ENCODE results near the gene ITGB8. TPM values are rescaled to one million over a fixed set of nuclear protein-coding genes. Genes with fewer than 3 reads are reported as not detected.

ITGB8 gene
- total RNA-seq (2022) (157 and 183 TPM in 2 replicates), Bru-seq, nascent RNA (percentile 99 among the genes with signal in this experiment), BruChase-seq, experiment 1, labeled RNA remaining after a 6-hour chase (percentile 99 among the genes with signal in this experiment), BruChase-seq, experiment 2, labeled RNA remaining after a 2-hour chase (percentile 99 among the genes with signal in this experiment)
- long read RNA-seq, full-length matches to known transcripts, result 1 of 22 reads
- long read RNA-seq, partial matches to known transcripts, result 4 of 22 reads
- long read RNA-seq, other reads (novel, unspliced or antisense), result 17 of 22 reads

DNA sequence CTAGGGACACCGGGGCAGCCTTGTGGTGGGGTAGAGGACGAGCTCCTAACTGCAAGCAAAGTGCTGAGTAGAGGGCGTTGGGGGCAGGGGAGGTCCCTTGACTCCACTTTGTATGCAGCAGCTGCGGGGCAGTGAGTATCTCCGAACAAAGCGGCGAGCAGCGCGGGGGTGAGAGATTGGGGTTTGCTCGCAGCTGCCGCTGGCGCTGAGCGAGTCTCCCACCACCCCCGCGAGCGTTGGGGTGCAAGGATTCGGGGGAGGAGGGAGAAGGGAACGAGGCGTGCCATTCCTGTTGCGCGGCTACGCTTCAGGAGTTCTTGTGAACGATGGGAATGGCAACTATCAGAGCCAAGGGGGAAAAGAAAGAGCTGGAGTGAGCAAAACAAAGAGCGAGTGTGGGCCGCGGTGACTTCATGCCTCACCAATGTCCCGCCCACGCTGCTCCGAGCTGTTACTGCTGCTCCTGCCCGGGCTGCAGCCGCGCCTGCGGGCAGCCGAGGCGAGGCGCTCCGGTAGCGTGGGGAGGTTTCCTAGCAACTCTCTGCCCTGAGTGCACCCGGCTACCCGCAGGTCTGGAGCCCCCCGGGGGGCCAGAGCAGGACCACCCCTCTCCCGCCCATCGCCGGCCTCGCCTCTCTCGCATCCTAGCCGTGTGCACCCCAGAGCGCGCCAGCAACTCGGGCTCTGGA, at the start of gene ITGB8:
TSS of gene ITGB8 (plus strand) at position 662 of the 689 bp plus-strand sequence. CDS start 907 bp downstream, outside the sequence.
- peak within 1 kb of the TSS; percentile 93 for H3K4me3 Mint-ChIP-seq (ENCODE audit: low read depth, unreplicated experiment)
- H3K36me3 Mint-ChIP-seq (ENCODE audit: insufficient read depth, unreplicated experiment), result peaks cover 70% of the 10 kb centered on the region
- no peaks in the 10 kb centered on the region for H3K9me3 Mint-ChIP-seq (ENCODE audit: low read depth, unreplicated experiment)
- no TSS peak for BruUV-seq (replicated peaks)
- H3K27ac Mint-ChIP-seq (ENCODE audit: unreplicated experiment), result peak within 1 kb of the TSS; percentile 98
- no peaks in the 10 kb centered on the region for H3K27me3 Mint-ChIP-seq (ENCODE audit: unreplicated experiment)
- peaks cover 21% of the 10 kb centered on the region for H3K4me1 Mint-ChIP-seq (ENCODE audit: low read depth, unreplicated experiment)
- intact Hi-C loops (cut with micrococcal nuclease; ENCODE audit: unreplicated experiment), result no loop called here
- TF ChIP-seq, protein P1, sequence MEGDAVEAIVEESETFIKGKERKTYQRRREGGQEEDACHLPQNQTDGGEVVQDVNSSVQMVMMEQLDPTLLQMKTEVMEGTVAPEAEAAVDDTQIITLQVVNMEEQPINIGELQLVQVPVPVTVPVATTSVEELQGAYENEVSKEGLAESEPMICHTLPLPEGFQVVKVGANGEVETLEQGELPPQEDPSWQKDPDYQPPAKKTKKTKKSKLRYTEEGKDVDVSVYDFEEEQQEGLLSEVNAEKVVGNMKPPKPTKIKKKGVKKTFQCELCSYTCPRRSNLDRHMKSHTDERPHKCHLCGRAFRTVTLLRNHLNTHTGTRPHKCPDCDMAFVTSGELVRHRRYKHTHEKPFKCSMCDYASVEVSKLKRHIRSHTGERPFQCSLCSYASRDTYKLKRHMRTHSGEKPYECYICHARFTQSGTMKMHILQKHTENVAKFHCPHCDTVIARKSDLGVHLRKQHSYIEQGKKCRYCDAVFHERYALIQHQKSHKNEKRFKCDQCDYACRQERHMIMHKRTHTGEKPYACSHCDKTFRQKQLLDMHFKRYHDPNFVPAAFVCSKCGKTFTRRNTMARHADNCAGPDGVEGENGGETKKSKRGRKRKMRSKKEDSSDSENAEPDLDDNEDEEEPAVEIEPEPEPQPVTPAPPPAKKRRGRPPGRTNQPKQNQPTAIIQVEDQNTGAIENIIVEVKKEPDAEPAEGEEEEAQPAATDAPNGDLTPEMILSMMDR (IDR thresholded peaks at IDR 0.05; ENCODE audit: unreplicated experiment), result no peak
- peak; percentile 93 for DNase-seq
- CTCF ChIA-PET, result interaction anchor here (0.9 to 2.6 kb wide), 11 partner anchors 8 to 582 kb away, joined by 3 to 17 read pairs (median 4); partner anchors contain the start of gene MACC1

GRCh38 chr7:20282959-20283358, 47.7 kb upstream of the ITGB8 start:
- no peak for DNase-seq
- Mint-ChIP-seq H3K4me1 (ENCODE audit: low read depth, unreplicated experiment) (peaks cover 54% of the 10 kb centered on the region), H3K4me3 (ENCODE audit: low read depth, unreplicated experiment) (no peak overlapping the region), H3K27me3 (ENCODE audit: unreplicated experiment) (no peaks in the 10 kb centered on the region), H3K36me3 (ENCODE audit: insufficient read depth, unreplicated experiment) (peaks cover under 1% of the 10 kb centered on the region), H3K9me3 (ENCODE audit: low read depth, unreplicated experiment) (peaks cover 5% of the 10 kb centered on the region), H3K27ac (ENCODE audit: unreplicated experiment) (peak overlapping the region; percentile 23)
- TF ChIP-seq, protein P1 (IDR thresholded peaks at IDR 0.05; ENCODE audit: unreplicated experiment), result no peak
- CTCF ChIA-PET, result interaction anchor here (0.6 to 1.1 kb wide), 2 partner anchors 18 to 90 kb away, joined by 4 read pairs; no protein-coding TSS in a partner anchor
- BruUV-seq (replicated peaks), result no TSS peak
- intact Hi-C loops (cut with micrococcal nuclease; ENCODE audit: unreplicated experiment), result no loop called here

GRCh38 chr7:20283385-20283784, 47.3 kb upstream of the ITGB8 start:
- BruUV-seq (replicated peaks), result no TSS peak
- DNase-seq, result no peak
- Mint-ChIP-seq H3K27ac (ENCODE audit: unreplicated experiment) (peak overlapping the region; percentile 23), H3K4me1 (ENCODE audit: low read depth, unreplicated experiment) (peaks cover 58% of the 10 kb centered on the region), H3K4me3 (ENCODE audit: low read depth, unreplicated experiment) (no peak overlapping the region), H3K9me3 (ENCODE audit: low read depth, unreplicated experiment) (peaks cover 5% of the 10 kb centered on the region), H3K36me3 (ENCODE audit: insufficient read depth, unreplicated experiment) (peaks cover 5% of the 10 kb centered on the region), H3K27me3 (ENCODE audit: unreplicated experiment) (no peaks in the 10 kb centered on the region)
- TF ChIP-seq, protein P1 (IDR thresholded peaks at IDR 0.05; ENCODE audit: unreplicated experiment), result no peak
- intact Hi-C loops (cut with micrococcal nuclease; ENCODE audit: unreplicated experiment), result no loop called here
- CTCF ChIA-PET, result interaction anchor here (1.1 kb wide), 1 partner anchor 18 kb away, joined by 4 read pairs; no protein-coding TSS in a partner anchor

GRCh38 chr7:20284003-20284770, 46.5 kb upstream of the ITGB8 start:
- intact Hi-C loops (cut with micrococcal nuclease; ENCODE audit: unreplicated experiment), result no loop called here
- TF ChIP-seq, protein P1 (IDR thresholded peaks at IDR 0.05; ENCODE audit: unreplicated experiment), result no peak
- peak overlapping the region; percentile 39 for H3K27ac Mint-ChIP-seq (ENCODE audit: unreplicated experiment)
- no peak for DNase-seq
- peaks cover 65% of the 10 kb centered on the region for H3K4me1 Mint-ChIP-seq (ENCODE audit: low read depth, unreplicated experiment)
- CTCF ChIA-PET, result no interaction called here
- H3K9me3 Mint-ChIP-seq (ENCODE audit: low read depth, unreplicated experiment), result peaks cover 7% of the 10 kb centered on the region
- no peak overlapping the region for H3K4me3 Mint-ChIP-seq (ENCODE audit: low read depth, unreplicated experiment)
- H3K36me3 Mint-ChIP-seq (ENCODE audit: insufficient read depth, unreplicated experiment), result peaks cover 6% of the 10 kb centered on the region
- no TSS peak for BruUV-seq (replicated peaks)
- no peaks in the 10 kb centered on the region for H3K27me3 Mint-ChIP-seq (ENCODE audit: unreplicated experiment)
